RWPE2 (cell line): ENCODE measurements around the gene MAPRE3.

Experiments used
- ATAC-seq: fragments of 200-7000 bp; cut with Tn5 transposase; 3 replicates; pipeline ENCODE4 v1.9.1; 2021; ENCODE audit warnings: low read depth
- DNase-seq: peaks from one replicate; pipeline ENCODE4 v3.0.0-alpha.2; 2020; ENCODE audit warnings: low spot score
- H3K27ac ChIP-seq: fragments of 450-650 bp; 2 replicates; pipeline ENCODE4 v1.5.1; 2017; ENCODE audit warnings: mild to moderate bottlenecking; ENCODE audit not compliant: poor library complexity, severe bottlenecking
- H3K27me3 ChIP-seq: fragments of 250-450 bp; sonication (Bioruptor Pico); 2 replicates; pipeline ENCODE4 v1.5.1; 2021; ENCODE audit warnings: mild to moderate bottlenecking, moderate library complexity; ENCODE audit not compliant: insufficient read depth, poor library complexity, severe bottlenecking
- H3K36me3 ChIP-seq: fragments of 250-450 bp; sonication (Bioruptor Pico); 2 replicates; pipeline ENCODE4 v1.5.1; 2020; ENCODE audit warnings: low read depth, mild to moderate bottlenecking, moderate library complexity
- H3K4me1 ChIP-seq: fragments of 250-450 bp; sonication (Bioruptor Pico); 2 replicates; pipeline ENCODE4 v1.5.1; 2021; ENCODE audit warnings: mild to moderate bottlenecking, moderate library complexity; ENCODE audit not compliant: insufficient read depth, poor library complexity, severe bottlenecking
- H3K4me3 ChIP-seq: fragments of 250-450 bp; sonication (Bioruptor Pico); 2 replicates; pipeline ENCODE4 v1.5.1; 2021; ENCODE audit warnings: mild to moderate bottlenecking, moderate library complexity; ENCODE audit not compliant: severe bottlenecking
- H3K9me3 ChIP-seq: fragments of 250-450 bp; sonication (Bioruptor Pico); 2 replicates; pipeline ENCODE4 v1.5.1; 2021; ENCODE audit warnings: mild to moderate bottlenecking, moderate library complexity; ENCODE audit not compliant: severe bottlenecking
- TF ChIP-seq, protein P1 (sequence below): fragments of 450-650 bp; IDR thresholded peaks from one replicate; pipeline ENCODE4 v1.5.1; 2017; ENCODE audit warnings: mild to moderate bottlenecking, moderate library complexity; ENCODE audit not compliant: poor library complexity, severe bottlenecking

The MAPRE3 gene

DNA sequence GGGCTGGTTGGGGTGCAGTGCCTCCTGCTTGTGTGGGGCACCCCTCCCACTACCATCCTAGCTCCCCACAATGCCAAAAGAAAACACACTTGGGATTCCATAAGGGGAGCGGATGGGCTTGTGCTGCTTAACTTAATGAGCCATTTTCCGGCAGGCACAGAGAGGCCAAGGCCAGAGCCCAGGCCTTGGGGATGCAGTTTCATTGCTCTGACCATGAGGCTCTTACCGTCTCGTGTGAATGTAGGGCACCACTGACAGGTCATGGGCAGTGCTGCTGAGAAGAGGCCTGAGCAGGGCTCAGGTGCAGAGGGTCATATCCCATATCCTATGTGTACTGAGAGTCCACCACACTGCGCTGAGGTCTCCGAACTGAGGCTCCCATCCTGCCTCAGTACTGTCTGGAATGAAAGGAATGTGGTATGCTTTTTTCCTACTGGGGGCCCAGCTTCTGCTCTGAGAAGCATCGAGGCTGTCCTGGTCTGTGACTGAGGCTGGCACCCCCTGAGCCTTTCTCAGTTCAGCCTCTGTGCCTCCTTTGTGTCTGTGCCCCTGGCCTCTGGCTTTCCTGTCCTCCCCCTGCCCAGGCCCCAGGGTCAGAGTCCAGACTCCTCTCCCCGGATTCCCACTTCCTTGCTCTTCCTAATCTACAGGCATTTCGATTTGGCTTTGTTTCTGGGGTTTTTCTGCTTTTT lies 45.2 kb upstream of the MAPRE3 start:
- Histone ChIP-seq H3K9me3 (no peaks in the 10 kb centered on the region), H3K4me3 (no peak overlapping the region), H3K36me3 (no peaks in the 10 kb centered on the region), H3K27ac (no peak overlapping the region), H3K27me3 (peaks cover 9% of the 10 kb centered on the region), H3K4me1 (no peaks in the 10 kb centered on the region)
- DNase-seq (no peak), ATAC-seq (no peak)
- TF ChIP-seq, protein P1, sequence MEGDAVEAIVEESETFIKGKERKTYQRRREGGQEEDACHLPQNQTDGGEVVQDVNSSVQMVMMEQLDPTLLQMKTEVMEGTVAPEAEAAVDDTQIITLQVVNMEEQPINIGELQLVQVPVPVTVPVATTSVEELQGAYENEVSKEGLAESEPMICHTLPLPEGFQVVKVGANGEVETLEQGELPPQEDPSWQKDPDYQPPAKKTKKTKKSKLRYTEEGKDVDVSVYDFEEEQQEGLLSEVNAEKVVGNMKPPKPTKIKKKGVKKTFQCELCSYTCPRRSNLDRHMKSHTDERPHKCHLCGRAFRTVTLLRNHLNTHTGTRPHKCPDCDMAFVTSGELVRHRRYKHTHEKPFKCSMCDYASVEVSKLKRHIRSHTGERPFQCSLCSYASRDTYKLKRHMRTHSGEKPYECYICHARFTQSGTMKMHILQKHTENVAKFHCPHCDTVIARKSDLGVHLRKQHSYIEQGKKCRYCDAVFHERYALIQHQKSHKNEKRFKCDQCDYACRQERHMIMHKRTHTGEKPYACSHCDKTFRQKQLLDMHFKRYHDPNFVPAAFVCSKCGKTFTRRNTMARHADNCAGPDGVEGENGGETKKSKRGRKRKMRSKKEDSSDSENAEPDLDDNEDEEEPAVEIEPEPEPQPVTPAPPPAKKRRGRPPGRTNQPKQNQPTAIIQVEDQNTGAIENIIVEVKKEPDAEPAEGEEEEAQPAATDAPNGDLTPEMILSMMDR = no peak

DNA sequence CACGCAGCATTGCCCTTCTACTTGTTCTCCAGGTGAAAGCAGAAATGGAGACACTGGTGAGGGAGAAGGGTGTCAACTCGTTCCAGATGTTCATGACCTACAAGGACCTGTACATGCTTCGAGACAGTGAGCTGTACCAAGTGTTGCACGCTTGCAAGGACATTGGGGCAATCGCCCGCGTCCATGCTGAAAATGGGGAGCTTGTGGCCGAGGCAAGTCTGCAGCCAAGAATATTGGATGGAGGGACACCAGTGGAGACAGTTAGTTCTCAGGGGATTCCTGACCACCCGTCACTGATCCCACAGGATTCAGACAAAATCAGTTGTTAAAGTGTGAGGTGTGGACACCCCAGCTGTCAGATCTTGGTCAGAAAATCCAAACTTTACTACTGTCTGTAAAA lies 43.2 kb upstream of the MAPRE3 start:
- no peaks in the 10 kb centered on the region for H3K9me3 ChIP-seq
- H3K27me3 ChIP-seq = peaks cover 6% of the 10 kb centered on the region
- H3K36me3 ChIP-seq = no peaks in the 10 kb centered on the region
- no peak for ATAC-seq
- H3K4me3 ChIP-seq = no peak overlapping the region
- no peaks in the 10 kb centered on the region for H3K4me1 ChIP-seq
- DNase-seq = no peak
- H3K27ac ChIP-seq = no peak overlapping the region
- TF ChIP-seq, protein P1 = no peak

DNA sequence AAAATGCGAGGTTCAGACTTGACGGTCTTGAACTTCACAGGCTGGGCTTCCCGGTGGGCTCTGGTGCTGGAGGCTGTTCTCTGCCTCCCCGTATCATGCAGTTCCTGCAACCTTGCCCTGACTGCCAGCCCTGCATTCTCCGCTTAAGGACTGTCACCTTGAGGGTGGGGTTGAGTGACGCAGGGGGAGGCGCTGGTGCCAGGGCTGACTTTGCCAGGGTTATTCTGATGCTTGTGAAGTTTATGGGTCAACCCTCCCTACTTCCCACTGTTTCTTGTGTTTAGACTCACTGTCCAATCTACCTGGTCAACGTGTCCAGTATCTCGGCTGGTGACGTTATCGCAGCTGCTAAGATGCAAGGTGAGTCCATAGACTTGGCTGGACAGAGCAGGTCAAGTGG lies 37.5 kb upstream of the MAPRE3 start:
- H3K36me3 ChIP-seq = no peaks in the 10 kb centered on the region
- H3K4me1 ChIP-seq = no peaks in the 10 kb centered on the region
- H3K27ac ChIP-seq = no peak overlapping the region
- H3K4me3 ChIP-seq = no peak overlapping the region
- H3K27me3 ChIP-seq = no peaks in the 10 kb centered on the region
- DNase-seq (no peak), ATAC-seq (no peak)
- TF ChIP-seq, protein P1 = no peak
- H3K9me3 ChIP-seq = no peaks in the 10 kb centered on the region

DNA sequence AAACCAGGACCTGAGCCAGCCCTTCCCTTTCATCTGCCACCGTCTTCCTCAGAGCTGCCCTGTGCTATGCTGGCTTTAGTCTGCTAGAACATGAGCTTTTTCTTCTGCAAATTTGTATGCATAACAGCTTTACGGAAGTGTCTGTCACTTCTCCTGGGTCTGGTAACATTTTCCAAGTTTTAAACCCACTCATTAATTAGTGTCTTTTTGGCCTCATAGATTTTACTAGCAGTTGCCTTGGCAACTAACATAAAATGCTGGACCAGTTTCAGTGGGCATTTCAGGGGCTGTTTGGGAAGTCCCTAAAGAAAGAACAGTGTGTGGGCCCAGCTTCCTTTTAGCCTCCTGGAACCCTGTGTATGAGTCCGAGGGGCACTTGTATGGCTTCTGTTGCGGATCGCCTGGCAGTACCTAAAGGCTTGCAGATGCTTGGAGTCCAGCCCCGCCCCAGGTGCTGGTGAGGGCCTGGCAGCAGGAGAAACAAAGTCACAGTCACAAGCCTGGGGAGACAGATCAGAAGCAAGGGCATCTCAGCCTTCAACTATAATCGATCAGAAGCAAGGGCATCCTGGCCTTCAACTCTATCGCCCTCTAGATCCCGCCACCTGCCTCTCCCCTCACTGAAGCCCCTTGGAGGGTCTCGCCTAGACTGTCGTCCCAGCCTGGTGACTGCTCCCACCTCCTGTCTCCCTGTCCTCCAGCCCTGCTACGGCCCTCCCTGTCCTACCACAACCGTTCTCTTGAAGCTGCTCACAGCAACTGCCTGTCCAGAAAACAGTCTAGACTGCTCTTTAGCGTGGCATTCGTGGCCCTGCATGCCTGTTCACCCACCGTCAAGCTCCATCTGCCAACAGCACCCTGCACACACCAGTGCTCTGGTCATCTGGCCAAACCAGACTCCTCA lies 36.8 kb upstream of the MAPRE3 start:
- H3K27me3 ChIP-seq = no peaks in the 10 kb centered on the region
- H3K9me3 ChIP-seq = no peaks in the 10 kb centered on the region
- H3K36me3 ChIP-seq = no peaks in the 10 kb centered on the region
- ATAC-seq (no peak), DNase-seq (no peak)
- TF ChIP-seq, protein P1 = no peak
- H3K4me1 ChIP-seq = no peaks in the 10 kb centered on the region
- H3K4me3 ChIP-seq = no peak overlapping the region
- no peak overlapping the region for H3K27ac ChIP-seq
